HL-60 (cell line): ENCODE measurements around the gene PABPN1L.

Source experiments
- DNase-seq, 2 experiments: peaks; one replicate each; pipeline ENCODE4 v3.0.0-alpha.2; 2010 to 2020; ENCODE audit warnings: low read depth in 1 of 2, low spot score in 1 of 2
- H3K27ac ChIP-seq: fragments of 250-450 bp; sonication (Bioruptor Pico); replicated peaks from 2 replicates; pipeline ENCODE4 v1.5.1; 2020; ENCODE audit warnings: mild to moderate bottlenecking, moderate library complexity
- H3K27me3 ChIP-seq: fragments of 250-450 bp; sonication (Bioruptor Pico); 2 replicates; pipeline ENCODE4 v1.5.1; 2021; ENCODE audit warnings: mild to moderate bottlenecking, moderate library complexity; ENCODE audit not compliant: insufficient read depth, poor library complexity, severe bottlenecking
- H3K4me3 ChIP-seq: replicated peaks from 2 replicates; pipeline ENCODE4 v1.5.1; 2011; ENCODE audit warnings: mild to moderate bottlenecking, control low read depth, low read length; ENCODE audit not compliant: insufficient read depth
- CTCF ChIP-seq: IDR thresholded peaks from one replicate; pipeline ENCODE4 v1.5.1; 2011; ENCODE audit warnings: low read length, control low read depth, inconsistent platforms; ENCODE audit not compliant: insufficient read depth
- GABPA ChIP-seq: IDR thresholded peaks from 2 replicates; pipeline ENCODE4 v1.6.1; 2012; ENCODE audit warnings: low read depth
- POLR2AphosphoS5 ChIP-seq: IDR thresholded peaks from 2 replicates; pipeline ENCODE4 v1.6.1; 2012; ENCODE audit warnings: low read depth
- REST ChIP-seq: IDR thresholded peaks from 2 replicates; pipeline ENCODE4 v1.6.1; 2012; ENCODE audit warnings: low read depth; ENCODE audit not compliant: insufficient replicate concordance
- SPI1 ChIP-seq: IDR thresholded peaks from 2 replicates; pipeline ENCODE4 v1.6.1; 2012; ENCODE audit warnings: low read depth, mild to moderate bottlenecking, borderline replicate concordance

Gene PABPN1L

GRCh38 chr16:88900662-88901052, 34.2 kb upstream of the PABPN1L start:
- Histone ChIP-seq H3K27me3 (no peaks in the 10 kb centered on the region), H3K27ac (no peak overlapping the region), H3K4me3 (no peak overlapping the region)
- DNase-seq = no peak
- no peak for TF ChIP-seq POLR2AphosphoS5
- no peak for TF ChIP-seq SPI1
- TF ChIP-seq CTCF = no peak
- no peak for TF ChIP-seq GABPA
- no peak for TF ChIP-seq REST

- TF ChIP-seq REST = no peak
- no peak for TF ChIP-seq GABPA
- no peak for TF ChIP-seq POLR2AphosphoS5
- TF ChIP-seq CTCF = no peak
- no peak overlapping the region for H3K4me3 ChIP-seq
- DNase-seq = no peak
- H3K27me3 ChIP-seq = no peaks in the 10 kb centered on the region
- H3K27ac ChIP-seq = no peak overlapping the region
Measured at GRCh38 chr16:88899901-88900661, 33.6 kb upstream of the PABPN1L start.

GRCh38 chr16:88897696-88898425, 31.4 kb upstream of the PABPN1L start:
- TF ChIP-seq REST = no peak
- TF ChIP-seq GABPA = no peak
- no peak for TF ChIP-seq CTCF
- TF ChIP-seq POLR2AphosphoS5 = no peak
- TF ChIP-seq SPI1 = no peak
- H3K4me3 ChIP-seq = no peak overlapping the region
- no peaks in the 10 kb centered on the region for H3K27me3 ChIP-seq
- H3K27ac ChIP-seq = no peak overlapping the region
- no peak for DNase-seq
